NCI-H1417 treated with DMSO at 0.1 percent for 48 hours (cell line): ENCODE data around the gene STPG4.

Source experiments
- DNase-seq: peaks from one replicate; lab custom pipeline; 2025; lab: John Stamatoyannopoulos, UW

The STPG4 gene

DNA sequence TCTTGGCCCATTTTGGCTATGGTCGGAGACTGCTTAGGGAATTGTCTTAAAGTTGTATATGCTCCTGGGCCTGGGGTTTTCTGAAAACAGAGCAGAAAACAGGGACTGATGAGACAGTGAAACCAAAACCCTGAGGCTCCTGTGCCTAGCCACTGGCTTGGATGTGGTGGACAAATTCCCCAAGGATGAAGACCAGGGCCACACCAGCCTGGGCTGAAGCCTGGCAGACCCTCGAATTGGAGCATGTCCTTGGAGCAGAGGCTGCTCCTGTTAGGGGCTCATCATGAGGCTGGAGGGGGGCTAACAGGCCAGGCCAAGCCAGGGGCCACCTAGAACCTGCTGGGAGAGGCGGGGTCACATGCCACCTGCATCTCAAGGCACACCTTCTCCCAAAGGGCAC lies 68.1 kb downstream of the STPG4 start:
- DNase-seq: no peak

DNA sequence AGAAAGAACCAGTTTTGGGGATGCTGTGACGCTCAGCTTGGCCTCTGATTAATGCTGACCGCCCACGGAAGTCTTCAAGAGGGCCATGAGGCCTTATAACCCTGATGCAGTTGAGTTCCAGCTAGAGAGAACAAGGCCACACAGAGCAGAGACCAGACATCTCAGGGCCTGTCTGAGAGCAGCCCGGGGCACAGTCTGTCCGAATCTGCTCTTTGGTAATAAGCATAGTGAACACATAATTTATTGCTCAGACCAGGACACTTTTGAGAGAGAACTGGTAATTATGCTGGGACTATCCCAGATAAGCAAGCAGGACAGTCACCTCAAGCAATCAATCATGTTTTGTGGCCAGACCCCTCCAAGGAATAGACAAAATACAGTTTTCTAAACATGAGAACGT lies 68.5 kb downstream of the STPG4 start:
- no peak for DNase-seq

DNA sequence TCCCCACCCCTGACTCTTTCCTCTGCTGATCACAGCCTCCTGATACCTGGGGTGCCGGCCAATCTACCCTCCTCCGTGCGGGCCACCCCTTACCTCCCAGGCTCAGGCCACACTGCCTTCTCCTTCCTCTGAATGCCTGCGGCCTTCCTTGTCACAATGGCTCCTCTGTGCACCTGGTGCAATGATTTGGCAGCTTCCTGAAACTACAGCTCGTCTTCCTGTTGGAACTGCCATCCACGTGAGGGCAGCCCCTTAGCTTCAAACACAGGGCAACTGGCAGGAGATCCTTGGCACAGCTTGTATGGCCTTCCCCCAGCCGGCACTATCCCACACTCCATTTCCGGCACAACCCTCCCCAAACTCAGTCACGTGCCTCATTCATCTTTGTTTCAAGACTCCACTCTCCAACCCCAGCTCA lies 69.0 kb downstream of the STPG4 start:
- no peak for DNase-seq

DNA sequence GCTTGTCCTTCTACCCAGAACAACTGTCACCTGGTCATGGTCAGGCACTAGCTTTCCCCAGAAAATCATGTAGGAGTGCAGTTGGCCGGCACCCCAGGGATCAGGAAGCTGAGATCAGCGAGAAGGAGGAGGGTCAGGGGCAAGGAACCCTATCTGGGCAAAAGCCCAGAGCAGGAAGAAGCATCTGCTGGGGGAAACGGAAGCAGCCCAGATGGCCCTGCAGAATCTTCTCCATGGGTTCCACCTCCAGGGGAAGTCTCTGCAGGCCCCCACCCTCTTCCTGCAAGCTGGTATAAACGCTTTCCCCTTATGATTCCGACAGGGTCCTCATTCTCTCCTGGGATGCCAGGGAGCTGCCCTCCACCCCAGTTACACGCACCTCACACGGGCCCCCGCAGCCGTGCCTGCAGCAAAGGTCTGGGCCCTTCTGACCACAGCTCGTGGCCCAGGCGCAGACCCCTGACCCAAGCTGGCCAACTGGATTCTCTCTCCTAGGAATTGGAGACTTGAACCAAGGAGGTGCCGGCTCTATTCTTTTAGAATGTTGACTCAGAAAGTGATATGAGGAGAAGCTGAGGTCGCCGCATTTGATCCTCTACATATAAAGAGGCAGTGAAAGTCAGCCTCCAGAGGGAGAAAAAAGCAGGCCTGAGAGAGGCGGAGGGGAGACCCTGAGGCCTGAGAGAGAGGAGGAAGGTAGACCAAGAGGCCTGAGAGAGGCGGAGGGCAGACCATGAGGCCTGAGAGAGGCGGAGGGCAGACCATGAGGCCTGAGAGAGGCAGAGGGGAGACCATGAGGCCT lies 71.0 kb downstream of the STPG4 start:
- DNase-seq: no peak

DNA sequence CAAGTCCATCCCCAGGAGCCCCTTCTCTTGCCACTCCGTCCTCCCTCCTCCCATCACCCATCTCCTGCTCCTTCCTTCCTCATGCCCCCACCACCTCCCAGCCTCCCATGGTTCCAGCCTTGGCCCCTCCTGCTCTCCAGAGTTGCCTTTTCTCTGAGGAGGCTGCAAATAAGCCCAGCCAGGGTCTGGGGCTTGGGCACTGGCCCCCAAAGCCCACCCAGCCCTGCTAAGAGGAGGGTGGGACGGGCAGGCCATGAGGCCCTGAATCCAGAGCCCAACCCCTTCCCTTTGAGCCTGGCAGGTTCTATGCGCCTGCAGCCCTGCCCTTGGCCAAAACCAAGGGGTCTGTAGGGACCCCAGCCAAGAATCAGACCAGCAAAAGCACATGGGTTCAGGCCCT lies 71.6 kb downstream of the STPG4 start:
- DNase-seq: no peak

DNA sequence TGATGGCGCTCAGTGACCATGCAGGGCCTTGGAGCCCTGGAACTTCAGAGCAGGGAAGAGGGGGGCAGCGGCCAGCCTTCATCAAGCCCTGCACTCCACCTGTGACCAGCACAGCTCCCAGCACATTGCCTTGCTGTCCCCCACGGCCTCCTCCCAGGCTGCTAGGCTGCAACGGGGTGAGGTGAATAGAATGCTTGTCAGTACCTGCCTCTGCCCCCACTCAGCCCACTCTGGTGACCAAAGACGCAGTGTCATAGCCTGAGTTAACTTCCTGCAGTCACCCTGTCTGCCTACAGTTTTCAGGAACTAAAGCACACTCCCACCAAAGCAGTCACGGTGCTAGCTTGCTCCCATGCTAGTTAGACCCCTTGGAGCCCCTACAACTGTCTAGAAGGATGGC lies 72.1 kb downstream of the STPG4 start:
- no peak for DNase-seq

DNA sequence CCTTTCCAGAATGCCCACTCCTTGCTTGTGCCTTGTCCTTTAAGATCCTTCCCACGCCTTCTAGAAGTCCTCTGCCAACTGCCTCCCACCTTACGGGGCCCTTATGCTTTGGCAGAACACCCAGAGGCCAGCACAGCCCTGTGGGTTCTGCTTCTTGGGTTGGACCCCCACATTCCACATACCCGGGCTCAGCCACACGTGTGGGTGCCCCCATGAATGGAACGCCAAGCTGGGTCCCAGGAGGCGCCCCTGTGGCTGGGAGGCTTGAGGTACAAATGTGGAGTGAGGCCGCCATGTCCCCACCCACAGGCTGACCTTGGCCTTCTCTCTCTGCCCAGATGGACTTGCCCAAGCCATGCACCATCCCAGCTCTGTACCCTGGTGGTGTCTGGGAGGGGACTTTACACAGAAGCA lies 74.2 kb downstream of the STPG4 start:
- DNase-seq: no peak

DNA sequence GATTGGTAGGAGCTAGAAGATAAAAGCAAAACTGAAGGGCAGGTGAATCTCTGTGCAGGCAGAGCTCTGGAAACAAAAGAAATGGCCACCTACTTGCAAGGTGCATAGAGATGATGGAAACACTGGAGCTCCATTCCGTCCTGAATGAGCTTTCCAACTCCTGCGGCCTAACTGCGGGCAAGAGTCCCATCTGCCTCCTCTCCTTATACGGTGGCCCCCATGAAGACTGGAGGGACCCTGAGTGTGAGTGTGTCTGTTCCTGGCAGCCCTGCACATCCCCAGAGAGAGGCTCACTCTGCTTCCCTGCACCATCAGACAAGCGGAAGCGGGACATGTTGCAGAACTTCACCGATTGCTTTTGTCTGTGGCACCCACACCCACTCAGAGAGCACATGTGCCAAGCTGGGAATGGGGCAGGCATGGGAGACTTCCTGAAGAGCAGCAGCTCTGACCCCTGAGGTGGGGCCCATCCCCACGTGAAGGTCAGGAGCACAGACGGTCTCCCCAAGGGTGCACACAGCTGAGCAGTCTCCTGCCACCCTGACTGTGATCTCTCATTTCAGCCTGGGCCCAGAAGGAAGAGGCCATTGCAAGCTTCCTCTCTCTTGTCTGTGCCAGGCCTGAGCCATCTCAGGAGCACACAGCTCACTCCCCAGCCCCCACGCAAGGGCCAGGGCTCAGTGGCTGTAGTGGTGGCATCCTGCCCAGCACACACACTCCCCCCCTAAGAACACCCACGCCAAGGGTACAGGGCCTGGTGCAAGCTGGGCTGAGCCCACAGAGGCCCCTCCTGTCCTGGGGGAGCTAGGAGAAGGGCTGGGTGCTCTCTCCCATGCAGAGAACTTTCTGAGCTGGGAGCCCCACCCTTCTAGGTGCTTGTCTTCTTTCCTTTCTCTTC lies 75.3 kb downstream of the STPG4 start:
- no peak for DNase-seq

DNA sequence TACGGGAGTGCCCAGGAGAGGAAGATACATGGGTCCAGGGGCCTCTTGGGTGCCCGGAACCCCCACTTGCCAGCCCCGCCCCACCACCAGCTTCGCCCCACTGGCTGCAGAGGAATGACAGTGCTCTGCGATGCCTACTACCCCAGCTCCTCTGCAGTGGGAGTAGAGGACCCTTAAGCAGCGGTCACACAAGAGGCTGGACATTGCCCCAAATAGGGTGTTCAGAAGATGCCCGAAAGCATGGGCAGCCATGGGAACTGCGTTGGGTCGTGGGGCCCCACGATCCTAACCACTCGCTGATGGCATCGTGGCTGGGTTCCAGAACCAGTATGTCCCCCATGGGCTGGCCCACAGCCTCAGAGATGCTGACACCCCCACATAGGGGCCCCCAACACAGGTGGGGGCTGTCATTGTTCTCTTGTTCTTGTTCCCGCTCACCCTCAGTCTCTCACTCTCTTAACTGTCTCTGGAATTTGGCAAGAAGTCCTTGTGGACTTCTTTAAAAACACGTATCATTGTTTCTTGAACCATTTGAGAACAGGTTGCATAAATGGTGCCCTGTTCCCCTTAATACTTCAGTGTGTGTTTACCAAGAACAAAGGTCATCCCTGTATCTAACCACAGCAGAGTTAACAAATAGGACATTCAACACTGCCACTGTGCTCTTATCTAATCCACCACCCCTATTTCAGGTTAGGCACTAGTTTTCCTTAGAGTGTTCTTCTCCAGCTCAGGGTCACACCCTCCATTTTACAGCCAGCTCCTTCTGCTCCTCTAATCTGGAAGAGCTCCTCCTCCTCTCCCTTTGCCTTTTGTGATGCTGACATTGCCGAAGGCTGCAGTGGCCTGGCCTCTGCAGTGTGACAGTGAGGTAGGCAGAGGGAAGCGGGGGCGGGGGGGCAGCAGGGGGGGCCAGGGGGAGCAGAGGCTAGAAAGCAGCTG lies 76.3 kb downstream of the STPG4 start:
- DNase-seq: no peak

DNA sequence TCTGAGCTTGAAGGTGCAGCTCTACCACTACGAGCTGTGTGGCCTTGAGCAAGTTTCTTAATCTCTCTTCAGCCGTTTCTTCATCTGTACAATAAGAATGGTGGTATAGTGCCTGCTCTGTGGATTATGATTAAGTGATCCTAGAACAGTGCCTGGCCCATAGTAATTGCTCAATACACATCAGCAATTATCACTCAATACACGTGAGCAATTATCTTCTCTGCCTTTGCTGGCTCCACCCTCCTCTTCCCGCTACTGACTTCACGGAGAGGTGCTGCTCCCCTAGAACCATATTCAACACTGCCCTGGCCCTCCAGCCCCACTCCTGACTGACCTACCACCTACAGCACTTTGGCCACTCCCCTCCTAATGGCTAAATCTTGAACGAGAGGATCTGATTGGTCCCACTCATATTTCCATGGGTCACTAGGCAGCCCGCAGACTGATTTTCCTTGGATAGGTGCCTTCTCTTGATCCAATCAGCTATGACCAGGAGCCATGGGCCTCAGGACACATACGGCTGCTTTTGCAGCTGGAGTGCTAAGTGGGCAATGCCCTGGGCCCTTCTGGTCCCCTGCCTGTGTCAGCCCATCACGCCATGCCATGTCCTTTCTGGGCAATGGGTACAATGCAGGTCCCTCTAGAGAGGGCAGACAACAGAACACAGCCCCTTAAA lies 77.5 kb downstream of the STPG4 start:
- no peak for DNase-seq

DNA sequence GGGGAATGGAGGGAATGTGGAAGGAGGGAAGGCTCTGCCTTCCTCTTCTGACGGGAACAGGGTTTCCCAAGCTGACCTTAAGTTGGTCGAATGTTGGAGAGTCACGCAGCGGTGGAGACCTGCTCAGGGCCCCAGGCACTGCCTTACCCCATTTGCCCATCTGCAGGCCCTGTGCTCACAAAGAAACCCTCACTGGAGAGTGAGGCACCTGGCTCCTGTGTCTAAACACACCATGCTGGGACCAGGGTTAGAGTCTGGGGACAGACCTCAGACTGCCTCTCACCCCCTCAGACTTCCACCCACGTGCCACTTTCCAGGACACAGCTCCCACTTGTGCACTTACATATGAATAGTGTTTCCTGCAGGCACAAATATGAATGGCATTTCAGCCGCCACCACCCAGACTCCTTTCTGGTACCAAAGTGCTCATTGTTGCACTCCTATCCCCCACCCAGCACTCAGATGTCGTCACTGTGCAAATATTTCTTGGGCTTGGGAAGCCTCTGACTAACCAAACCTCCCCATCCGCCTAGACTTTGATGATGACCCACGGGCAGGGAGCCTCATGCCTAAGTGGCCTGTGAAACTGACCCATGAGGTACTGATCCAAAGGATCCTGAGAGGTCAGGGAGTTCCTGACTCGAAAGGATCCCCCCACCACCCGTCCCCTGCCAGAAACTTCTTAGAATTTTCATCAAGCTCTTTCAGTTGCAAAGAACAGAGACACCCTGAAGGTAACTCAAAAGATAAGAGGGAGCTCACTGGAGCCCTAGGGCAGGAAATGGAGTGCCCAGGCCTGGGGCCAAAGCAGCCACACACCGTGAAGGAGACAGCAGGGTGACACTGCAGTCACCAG lies 78.3 kb downstream of the STPG4 start:
- DNase-seq: no peak

DNA sequence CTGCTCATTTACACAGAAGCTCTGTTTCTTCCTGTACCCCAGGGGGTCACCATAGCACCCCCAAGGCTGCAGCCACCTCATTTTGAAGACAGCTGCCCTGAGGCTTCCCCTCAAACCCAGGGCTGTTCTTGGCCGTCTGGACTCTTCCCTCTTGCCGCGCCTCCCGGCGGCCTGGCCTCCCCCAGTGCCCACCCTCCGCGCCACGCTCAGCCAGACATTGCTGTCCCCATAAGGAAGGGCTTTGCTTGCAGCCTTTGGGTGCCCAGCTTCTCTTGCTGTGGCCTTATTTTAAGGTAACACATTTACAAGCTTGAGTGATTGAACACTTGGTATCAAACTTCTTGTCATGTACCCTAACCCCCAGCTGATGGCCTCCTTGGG lies 79.0 kb downstream of the STPG4 start:
- no peak for DNase-seq

DNA sequence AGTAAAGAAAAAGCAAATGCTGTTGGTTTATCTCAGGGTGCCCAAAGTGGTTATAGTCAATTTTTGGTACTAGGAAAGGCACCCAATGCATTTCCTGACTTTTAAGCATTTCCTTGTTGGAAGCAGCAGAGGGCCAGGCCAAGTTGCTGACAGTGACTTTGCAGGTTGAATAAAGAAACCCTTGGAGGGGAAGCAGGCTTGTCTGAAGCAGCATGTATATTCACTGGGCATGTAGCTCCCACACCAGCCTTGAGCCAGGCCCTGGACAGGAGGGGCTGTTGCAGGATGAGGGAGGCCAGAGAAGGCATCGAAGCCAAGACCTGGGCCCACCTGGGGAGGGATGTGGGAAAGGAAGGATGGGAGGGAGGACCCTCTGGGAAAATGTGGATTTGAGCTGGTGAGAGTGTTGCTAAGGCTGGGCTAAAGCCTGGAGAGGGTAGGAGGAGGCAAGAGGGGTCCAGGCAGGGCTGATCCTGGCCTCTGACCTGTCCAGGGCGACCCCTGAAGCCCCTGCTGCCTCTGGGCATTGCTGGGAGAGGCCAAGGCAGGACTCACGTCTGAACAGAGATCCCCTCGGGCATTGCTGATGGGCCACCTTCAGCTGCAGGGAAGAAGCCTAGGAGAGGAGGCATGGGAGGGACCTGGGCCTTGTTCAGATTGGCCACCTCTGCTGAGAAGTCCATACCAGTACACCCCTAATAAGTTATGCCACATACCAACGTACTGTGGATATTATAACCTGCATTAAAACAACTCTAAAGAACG lies 79.6 kb downstream of the STPG4 start:
- no peak for DNase-seq

DNA sequence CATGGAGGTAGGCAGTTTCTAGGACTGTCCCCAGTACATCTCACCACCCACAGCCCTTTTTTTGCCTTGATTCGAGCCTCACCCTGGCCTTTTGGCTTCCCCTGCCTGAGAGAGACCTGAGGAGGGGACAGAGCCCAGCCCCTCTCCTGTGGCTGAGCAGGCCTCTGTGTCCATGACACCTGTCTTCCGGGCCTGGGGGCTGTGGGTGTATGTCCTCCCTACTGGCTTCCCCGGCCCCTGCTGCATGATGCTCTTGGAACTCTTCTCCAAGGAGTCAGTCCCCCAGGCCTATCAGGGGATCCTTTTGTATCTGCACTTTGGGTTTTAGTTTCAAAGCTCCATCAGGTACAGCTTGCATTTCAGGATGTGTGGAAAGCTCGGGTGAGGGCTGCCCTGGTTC lies 80.4 kb downstream of the STPG4 start:
- DNase-seq: no peak

DNA sequence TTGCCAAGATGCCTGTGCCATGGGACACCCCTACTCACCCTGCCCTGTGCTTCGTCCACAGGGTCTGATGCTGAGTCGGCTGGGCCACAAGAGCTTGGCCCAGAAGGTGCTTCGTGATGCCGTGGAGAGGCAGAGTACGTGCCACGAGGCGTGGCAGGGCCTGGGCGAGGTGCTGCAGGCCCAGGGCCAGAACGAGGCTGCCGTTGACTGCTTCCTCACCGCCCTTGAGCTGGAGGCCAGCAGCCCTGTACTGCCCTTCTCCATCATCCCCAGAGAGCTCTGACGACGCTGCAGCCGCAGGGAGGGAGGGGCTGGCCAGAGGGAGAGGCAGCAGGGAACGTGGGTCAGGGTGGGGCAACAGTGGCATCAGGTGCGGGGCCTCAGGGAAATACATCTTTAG lies 81.5 kb downstream of the STPG4 start:
- no peak for DNase-seq

DNA sequence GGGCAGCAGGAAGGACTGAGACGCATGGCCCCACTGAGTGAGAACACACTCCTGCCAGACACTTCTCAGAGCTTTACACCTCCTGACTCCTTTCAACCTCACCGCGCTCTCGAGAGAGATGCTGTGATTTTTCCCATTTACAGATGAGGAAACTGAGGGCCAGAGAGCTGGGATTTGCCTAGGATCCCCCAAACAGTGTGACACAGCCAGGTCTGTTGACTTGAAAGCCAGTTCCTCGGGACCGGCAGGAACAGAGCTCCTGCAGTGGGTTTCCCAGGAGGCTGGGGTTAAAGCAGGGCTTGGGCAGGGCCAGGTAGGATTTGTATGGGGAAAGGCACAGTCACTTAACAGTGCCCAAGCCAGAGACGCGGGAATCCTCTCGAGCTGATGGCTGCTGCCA lies 81.9 kb downstream of the STPG4 start:
- no peak for DNase-seq

DNA sequence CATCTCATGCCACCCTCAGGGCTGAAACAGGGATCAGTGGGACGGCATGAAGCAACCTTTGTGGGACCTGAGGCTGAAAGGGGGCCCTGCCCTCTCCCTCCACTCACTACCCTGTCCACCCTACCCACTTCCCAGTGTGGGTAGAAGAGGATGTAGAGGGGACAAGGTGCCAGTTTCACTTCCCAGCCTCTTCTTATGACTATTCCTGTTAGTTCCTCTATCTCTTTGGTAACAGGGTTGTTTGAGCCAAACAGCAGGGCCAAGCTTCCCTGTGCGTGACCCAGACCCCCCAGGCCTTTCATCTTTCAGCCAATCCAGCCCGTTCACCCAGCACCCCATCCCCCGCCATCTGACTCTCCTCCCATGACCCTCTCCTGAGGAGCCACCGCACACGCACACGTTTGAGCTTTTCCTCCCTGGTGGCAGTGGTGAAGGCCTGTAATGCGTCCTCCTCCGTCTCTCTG lies 82.3 kb downstream of the STPG4 start:
- no peak for DNase-seq

DNA sequence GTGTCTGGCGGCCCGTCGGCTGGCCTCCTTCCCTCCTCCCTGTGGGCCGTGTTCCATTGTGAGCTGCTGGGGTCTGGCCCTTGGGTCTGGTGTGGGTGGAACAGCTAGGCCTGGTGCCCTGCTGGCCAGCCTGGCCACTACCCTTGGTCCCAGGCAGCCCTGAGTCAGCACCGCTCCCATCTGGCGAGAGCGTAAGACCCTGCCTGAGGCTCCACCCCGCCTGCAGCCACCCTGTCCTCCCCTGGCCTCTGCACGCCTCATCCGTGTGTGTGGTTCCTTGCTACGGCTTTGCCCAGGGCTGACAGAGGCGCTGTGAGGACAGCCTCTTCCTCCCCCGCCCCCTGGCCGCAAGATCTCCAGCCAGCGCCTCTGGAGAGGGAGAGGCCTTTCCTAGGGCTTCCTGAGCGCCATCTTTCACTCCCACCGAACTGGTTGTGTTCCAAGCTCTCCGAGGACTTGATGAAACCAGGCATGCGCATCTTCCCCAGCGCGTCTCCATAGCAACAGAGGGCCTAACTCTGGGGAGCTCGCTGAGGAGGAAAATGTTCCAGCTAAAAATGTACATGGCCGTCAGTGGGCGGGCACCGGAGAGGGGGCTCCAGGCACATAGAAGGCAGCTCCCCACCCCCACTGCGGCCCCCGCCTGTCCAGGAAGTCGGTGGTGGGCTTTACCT lies 83.0 kb downstream of the STPG4 start:
- DNase-seq: no peak
